GM12878 (cell line): ENCODE results near the gene RUNDC1.

Experiments
- EZH2 ChIP-seq: IDR thresholded peaks from 2 replicates; pipeline ENCODE4 v1.6.1; 2012; ENCODE audit warnings: low read depth, mild to moderate bottlenecking, control low read depth, inconsistent platforms, low read length, borderline replicate concordance; ENCODE audit not compliant: control insufficient read depth
- MYC ChIP-seq: IDR thresholded peaks from 2 replicates; pipeline ENCODE4 v1.6.1; 2011; ENCODE audit warnings: mild to moderate bottlenecking, low read length, moderate library complexity, inconsistent platforms; ENCODE audit not compliant: insufficient read depth, insufficient replicate concordance, insufficient read length, severe bottlenecking
- RFX5 ChIP-seq: IDR thresholded peaks from 2 replicates; pipeline ENCODE4 v1.6.1; 2011; ENCODE audit warnings: low read depth, low read length, improper control_type of control experiment
- SRF ChIP-seq, 2 experiments: IDR thresholded peaks; 2 replicates each; pipeline ENCODE4 v1.6.1; 2011; ENCODE audit warnings: low read depth in 2 of 2, low read length in 2 of 2, mild to moderate bottlenecking in 1 of 2, moderate library complexity in 1 of 2
- TF ChIP-seq, protein P1 (sequence below), 3 experiments: IDR thresholded peaks in 2 of 3; conservative IDR thresholded peaks in 1 of 3; 2 replicates each; pipeline ENCODE4 v1.5.1; 2011; ENCODE audit warnings: low read depth in 3 of 3, low read length in 3 of 3, mild to moderate bottlenecking in 3 of 3, control low read depth in 2 of 3, moderate library complexity in 2 of 3, inconsistent platforms in 1 of 3, mixed read lengths in 1 of 3; ENCODE audit not compliant: control insufficient read depth in 2 of 3, insufficient read depth in 1 of 3; ENCODE audit errors: extremely low read depth in 1 of 3
- TF ChIP-seq, protein P2 (sequence below): IDR thresholded peaks from 2 replicates; pipeline ENCODE4 v1.6.1; 2011; ENCODE audit warnings: low read depth, low read length, improper control_type of control experiment, borderline replicate concordance

DNA sequence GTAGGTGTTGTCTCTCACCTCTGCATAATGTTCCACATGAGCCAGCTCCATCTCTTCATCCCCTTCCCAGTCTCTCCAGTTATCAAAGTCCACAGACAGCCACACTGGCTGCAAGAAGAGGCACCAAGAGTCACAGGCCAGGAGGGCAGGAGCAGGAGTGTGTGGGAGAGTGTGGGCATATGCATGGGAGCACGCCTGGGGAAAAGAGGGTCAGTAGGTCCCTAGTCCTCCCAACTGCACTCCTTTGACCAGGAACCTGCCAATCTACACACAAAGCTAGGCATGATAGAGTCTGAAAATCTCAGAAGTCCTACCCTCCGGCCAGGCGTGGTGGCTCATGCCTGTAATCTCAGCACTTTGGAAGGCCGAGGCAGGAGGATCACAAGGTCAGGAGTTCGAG lies 8.8 kb upstream of the RUNDC1 start:
- TF ChIP-seq, protein P1, sequence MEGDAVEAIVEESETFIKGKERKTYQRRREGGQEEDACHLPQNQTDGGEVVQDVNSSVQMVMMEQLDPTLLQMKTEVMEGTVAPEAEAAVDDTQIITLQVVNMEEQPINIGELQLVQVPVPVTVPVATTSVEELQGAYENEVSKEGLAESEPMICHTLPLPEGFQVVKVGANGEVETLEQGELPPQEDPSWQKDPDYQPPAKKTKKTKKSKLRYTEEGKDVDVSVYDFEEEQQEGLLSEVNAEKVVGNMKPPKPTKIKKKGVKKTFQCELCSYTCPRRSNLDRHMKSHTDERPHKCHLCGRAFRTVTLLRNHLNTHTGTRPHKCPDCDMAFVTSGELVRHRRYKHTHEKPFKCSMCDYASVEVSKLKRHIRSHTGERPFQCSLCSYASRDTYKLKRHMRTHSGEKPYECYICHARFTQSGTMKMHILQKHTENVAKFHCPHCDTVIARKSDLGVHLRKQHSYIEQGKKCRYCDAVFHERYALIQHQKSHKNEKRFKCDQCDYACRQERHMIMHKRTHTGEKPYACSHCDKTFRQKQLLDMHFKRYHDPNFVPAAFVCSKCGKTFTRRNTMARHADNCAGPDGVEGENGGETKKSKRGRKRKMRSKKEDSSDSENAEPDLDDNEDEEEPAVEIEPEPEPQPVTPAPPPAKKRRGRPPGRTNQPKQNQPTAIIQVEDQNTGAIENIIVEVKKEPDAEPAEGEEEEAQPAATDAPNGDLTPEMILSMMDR (IDR thresholded peaks at IDR 0.05 in 2 of 3, conservative IDR thresholded peaks at IDR 0.05 in 1 of 3; ENCODE audit: control insufficient read depth in 2 of 3, extremely low read depth in 1 of 3, insufficient read depth in 1 of 3, low read depth in 3 of 3, low read length in 3 of 3), result no peak
- TF ChIP-seq RFX5 (no peak), MYC (no peak), EZH2 (no peak), SRF (IDR thresholded peaks at IDR 0.05; ENCODE audit: low read depth in 2 of 2, low read length in 2 of 2) (no peak)
- TF ChIP-seq, protein P2, sequence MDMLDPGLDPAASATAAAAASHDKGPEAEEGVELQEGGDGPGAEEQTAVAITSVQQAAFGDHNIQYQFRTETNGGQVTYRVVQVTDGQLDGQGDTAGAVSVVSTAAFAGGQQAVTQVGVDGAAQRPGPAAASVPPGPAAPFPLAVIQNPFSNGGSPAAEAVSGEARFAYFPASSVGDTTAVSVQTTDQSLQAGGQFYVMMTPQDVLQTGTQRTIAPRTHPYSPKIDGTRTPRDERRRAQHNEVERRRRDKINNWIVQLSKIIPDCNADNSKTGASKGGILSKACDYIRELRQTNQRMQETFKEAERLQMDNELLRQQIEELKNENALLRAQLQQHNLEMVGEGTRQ, result no peak
